GM21717 (cell line): ENCODE measurements around the gene FOXA1.

Experiments
- ATAC-seq: cut with Tn5 transposase; IDR thresholded peaks from one replicate; pipeline ENCODE4 v1.9.1; 2021; ENCODE audit warnings: mild to moderate bottlenecking, moderate library complexity; ENCODE audit not compliant: unreplicated experiment

The FOXA1 gene

DNA sequence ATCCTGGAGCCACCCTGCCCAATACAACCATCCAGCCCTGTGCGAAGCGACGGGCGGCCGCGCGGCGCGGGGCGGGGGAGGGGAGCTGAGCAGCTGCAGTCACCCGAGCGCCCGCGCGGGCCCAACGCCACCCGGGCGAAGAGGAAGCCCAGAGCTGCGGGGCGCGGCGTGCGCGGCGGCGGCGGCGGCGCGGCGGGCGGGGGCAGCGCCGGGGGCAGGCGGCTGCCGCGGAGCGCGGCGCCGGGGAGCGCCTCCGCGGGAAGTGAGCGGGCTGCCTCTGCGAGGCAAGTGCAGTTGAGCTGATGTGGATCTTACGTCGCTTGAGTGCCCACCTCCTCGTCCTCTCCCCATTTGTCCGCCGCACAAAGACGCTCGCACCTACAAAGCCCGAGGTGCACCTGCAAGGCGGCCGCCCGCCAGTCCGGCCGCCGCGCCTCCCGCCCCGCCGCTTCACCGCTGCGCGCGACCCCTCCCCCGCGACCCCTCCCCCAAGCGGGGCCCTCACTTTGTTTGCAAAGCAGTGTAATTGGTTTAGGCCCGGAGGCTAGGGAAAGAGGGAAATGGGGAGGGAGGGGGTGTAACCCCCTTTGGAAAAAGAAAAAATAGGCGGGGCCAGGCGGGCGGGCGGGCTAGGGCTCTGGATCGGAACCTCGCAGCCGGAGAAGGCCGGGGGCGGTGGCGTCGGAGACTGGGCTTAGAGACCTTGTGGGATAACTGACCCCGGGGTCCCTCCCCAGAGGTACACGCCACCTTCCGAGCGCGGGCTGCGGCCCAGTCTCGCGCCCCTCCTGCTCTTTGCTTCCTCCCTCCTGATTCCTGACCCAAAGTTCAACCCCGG lies at the start of gene FOXA1, which contains the start of gene TTC6:
Gene FOXA1 (minus strand): TSS at position 279 of the 838 bp plus-strand sequence. CDS start 277 bp downstream, at position 2.
Gene TTC6 (plus strand): TSS at position 659 of the 838 bp plus-strand sequence. CDS start 26,436 bp downstream, outside the sequence.
- ATAC-seq = no peak

DNA sequence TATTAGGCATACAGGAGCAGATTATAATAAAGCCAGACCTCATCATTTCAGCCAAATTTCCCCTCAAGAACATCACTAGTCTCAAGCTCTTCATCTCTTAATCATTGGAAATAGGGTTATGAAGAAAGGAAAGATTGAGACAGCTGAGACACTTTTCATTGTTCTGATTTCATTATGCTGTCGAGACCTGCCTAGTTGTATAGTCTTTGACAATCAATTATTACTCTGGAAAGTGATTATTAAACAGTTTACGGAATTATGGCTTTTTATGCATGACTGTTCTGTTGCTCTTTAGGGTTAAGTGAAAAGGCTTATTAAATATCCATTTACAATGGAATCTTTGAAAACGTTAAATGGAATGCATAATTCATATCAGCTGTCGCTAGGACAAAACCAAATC lies 48.7 kb upstream of the FOXA1 start:
- ATAC-seq = no peak

DNA sequence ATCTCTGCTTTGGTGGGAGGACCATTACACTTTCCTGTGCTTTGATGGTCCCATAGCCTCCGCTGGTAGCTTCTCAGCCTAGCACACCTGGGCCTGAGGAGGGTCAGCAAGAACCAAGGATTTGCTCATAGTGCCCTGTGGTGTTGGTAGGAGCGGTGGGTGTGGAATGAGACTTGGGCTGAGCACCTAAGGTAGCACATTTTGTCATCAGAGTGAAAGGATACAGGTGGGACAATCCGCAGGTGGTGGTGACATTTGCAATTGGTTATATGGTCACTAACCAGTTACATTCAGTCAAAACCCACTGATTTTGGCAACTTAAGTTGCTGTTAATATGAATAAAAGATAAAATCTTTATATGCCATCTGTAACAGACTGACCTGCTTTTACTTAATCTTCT lies 47.1 kb upstream of the FOXA1 start:
- no peak for ATAC-seq

DNA sequence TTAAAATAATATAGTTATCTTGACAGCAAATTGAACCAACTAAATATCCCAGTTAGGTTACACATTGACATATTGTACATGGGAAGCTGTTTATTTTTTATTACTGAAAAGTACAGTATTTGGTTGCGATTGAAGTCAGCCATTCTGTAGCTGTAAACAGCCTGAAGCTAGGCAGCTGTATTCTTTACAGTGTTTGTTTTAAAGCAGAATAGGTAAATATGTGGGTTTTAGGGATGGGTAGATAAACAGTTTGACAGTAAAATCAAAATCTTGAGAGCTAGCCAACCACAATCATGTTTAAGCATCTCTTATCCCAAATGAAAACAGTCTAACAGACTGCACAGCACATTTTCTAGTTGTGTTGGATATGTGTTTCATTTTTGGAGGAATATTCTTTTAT lies 46.1 kb upstream of the FOXA1 start:
- no peak for ATAC-seq

DNA sequence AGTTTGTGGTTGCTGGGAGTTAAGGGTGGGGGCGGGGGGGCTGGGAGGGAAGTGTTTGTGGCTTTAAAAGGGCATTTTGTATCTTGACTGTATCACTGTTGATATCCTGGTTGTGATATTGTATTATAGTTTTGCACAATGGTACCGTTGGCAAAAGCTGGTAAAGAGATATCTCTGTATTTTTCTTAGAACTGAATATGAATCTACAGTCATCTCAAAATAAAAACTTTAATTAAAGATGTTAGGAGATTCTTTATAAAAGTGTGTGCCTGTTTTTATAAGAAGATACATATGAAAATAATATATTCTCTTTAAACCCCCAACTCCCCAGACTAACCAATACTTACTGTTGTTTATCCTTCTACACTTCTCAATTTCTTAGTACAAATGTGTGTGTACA lies 43.5 kb upstream of the FOXA1 start:
- no peak for ATAC-seq

DNA sequence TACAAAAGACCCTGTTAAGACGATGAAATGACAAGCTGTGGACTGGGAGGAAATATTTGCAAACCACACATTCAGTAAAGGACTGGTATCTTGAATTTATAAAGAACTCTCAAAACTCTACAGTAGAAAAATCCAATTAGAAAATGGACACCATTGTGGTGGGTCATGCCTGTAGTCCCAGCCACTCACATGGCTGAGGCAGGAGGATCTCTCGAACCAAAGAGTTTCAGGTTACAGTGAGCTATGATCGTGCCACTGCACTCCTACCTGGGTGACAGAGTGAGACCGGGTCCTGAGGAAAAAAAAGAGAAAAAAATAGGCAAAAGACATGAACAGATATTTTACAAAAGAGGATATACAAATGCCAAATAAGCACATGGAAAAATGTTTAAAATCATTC lies 42.3 kb upstream of the FOXA1 start:
- ATAC-seq = no peak

DNA sequence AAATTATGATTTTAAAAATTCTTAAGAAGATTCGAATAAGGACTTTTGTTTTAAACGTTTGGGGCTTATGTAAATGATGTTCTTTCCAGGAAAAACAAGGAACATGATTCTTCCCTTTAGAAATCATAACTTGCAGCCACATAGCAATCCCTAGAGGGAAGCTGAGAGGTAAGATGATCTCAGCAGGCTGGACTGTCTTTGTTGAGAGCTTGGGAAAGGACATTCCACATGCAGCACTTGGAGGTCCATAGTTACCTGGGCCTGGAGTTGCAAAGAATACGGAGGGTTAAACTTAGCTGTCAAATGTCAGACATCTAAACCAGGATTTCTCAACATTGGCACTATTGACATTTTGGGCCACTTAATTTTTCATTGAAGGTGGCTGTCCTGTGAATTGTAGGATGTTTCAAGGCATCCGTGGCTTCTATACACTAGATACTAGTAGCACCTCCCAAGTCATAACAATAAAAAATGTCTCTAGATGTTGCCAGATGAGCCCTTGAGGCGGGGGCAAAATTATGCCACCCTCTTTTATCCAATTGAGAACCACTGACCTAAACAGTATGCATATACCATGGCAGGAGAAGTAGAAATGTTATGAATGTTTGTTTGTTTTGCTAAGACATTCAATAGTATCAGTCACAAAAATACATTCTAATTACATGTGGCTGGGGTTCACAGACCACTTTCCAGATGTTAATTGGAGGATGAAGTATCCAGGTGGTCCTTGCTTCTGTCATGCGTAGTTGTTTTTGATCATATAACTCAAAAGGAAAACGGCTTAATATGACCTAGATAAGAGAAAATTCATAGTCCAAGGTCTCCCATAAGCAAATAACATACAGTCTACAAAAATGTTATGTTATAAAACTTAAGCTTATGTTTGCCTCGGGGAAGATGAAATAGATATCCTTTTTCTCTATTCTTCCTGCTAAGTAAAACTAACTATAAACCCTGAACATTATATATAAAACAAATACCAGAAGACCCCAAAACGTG lies 30.8 kb upstream of the FOXA1 start:
- no peak for ATAC-seq

DNA sequence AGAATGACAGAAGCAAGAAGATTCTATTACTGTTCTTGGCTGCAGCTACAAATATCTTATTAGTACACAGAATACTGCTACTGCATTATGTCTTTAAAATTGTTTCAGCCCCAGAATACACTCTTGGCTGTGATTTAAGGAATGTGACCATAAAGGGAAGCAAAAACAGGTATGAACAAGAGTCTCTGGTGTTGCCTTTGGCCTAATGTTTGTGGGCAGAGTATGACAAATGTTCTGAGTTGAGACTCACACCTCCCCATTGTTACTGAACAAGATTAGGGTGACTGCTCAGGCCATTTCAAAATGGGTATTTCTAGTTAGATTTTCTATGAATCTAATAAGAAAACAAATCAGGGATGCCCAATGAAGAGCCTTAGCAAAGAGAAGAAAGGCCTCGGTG lies 28.9 kb upstream of the FOXA1 start:
- no peak for ATAC-seq

DNA sequence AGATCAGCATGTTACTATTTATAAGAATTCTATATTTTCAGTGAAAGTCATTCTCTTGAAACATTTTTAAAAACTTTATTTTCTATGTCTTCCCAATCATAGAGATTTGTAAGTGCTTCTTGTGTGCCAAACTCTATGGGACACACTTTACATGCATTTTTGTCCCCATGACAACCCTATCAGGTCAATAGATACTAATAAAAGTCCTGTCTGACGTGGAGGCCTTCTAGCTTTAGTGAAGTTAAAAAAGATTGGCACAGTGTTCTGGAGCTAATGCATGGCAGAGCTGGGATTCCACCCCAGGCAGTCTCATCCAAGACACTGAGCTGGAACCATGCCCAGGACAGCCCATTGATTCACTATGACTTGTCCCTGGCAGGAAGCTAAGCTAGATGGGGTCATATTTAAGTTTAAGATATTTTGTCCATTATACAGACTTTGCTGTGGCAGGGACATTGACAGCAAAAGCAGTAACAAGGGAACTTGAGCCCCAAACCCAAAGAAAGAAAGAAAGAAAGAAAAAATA lies 28.4 kb upstream of the FOXA1 start:
- no peak for ATAC-seq

DNA sequence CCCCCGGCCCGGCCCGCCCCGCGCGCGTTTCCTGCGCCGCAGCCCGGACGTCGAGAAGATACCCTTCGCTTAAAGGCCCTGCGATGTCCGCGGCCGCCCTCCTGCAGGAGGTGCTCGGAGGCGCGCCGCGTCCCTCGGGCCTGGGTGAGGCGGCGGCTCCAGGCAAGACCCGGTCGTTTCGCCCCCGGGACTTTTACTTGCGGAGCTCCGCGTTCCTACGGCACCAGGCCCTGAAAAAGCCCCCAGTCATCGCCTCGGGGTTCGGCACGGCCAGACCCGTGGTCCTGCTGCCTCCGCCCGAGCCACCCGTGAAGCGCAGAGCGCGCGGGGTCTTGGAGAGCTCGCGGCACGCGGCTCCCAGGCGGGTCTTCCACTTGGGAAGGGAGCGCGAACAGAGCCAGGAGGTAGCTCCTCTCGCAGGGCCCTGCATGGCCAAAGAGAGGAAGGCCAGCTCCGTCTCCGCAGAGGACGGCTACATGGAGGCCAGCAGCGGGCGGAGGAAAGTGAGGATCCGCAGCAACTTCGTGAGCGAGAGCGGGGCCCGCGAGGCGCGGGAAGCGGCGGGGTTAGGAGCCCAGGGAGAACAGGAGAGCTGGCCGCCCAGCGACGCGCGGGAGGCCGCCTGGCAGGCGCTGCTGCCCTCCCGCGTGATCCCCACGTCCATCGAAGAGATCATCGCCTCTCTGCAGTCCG lies 27.3 kb upstream of the FOXA1 start:
- no peak for ATAC-seq

DNA sequence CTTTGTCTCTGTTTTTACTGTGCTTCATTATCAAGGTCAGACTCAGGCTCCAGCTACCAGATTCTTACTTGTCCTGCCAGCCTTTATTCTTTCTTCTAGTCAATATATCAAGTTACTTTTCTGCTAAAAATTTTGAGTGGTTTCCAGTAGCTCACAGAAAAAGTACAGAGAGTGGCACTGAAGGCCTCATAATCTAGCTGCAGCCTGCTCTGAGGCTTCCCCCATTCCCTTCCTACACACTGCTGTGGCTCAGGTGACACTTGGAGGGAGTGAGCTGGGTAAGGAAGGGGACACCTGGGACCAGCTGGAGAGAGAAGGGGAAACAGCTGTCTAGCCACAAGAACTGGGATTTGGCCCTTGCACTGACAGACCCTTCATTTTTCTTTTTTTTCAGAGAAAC lies 25.8 kb upstream of the FOXA1 start:
- no peak for ATAC-seq

DNA sequence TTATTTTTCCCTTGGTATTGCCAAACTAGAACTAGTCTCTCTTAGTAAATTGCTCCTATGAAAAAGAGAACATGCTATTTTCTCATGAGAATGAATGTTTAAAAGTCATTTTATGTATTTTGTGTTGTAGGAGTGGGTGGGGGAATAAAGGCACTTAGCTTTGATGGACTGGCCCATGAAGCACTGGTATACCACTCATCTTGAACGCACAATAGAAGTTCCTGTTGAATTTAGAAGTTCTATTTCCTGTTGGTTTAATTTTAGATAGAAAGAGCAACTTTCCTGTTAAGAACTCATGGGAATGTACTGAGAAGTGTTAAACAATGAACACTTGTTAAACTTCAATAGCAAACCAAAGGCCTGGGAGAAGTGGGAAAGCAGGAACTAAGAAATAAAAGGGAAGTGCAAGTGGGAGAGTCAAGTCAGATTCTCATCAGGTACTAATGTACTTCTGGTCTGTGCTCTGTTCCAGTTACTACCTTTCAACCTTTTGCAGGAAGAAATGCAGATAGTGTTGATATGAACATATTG lies 23.5 kb upstream of the FOXA1 start:
- no peak for ATAC-seq

DNA sequence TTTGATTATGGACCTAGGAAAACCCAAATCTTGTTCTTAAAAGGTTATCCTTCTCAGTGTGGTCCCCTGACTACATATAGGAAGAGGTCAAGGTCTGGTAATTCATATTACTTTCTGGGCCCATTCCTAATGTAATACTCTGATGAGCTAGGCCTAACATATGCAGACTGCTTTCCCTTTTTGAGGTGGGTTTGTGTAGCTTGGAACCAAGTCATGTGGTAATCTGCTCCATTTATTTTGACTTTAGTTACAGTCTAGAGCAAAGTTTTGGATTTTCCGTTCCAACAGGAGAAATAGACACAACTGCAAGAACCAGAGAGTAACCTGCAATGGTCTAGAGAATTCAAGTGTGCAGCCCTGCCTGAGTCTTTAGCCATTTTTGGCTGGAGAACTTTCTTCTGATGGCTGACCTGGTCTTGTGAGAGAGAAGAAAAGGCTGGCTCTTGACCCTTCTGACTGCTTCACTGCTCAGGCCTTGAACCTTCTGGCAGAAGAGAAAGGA lies 22.9 kb upstream of the FOXA1 start:
- ATAC-seq = no peak

DNA sequence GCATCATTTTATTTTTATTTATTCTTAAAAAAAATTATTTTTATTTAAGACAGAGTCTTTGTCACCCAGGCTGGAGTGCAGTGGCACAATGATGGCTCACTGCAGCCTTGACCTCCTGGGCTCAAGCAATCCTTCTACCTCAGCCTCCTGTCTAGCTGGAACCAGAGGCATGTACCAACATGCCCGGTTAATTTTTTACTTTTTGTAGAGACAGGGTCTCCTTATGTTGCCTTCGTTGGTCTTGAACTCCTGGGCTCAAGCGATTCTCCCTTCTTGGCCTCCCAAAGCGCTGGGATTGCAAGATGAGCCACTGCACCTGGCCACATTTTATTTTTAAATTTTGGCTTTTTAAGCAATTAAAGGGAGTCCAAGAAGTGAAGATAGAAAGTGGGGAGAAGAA lies 21.8 kb upstream of the FOXA1 start:
- no peak for ATAC-seq

DNA sequence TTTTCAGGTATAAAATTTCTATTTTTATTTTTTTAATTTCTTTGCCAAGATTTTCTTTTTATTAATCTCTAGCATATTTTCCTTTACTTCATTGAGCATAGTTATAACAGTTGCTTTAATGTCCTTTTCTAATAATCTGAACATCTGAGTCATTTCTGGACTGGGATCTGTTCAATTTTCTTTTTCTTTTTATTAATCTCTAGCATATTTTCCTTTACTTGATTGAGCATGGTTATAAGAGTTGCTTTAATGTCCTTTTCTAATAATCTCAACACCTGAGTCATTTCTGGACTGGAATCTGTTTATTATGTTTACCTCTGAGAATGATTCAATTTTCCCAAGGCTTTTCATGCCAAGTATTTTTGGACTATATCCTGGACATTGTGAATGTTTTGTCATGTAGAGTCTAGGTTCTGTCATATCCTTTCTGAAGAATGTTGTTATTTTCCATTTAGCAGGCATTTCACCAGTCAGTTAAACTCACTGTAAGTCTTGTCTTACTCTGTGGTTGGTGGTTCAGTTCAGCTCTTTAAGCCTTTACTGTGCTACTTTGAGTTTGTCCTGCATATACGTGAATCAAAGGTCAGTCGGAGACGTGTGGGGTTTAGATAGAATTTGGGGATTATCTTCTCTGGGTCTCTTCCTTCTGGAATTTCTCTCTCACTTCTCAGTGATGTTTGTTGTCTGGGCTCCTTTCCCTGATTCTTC lies 20.7 kb upstream of the FOXA1 start:
- ATAC-seq = no peak

DNA sequence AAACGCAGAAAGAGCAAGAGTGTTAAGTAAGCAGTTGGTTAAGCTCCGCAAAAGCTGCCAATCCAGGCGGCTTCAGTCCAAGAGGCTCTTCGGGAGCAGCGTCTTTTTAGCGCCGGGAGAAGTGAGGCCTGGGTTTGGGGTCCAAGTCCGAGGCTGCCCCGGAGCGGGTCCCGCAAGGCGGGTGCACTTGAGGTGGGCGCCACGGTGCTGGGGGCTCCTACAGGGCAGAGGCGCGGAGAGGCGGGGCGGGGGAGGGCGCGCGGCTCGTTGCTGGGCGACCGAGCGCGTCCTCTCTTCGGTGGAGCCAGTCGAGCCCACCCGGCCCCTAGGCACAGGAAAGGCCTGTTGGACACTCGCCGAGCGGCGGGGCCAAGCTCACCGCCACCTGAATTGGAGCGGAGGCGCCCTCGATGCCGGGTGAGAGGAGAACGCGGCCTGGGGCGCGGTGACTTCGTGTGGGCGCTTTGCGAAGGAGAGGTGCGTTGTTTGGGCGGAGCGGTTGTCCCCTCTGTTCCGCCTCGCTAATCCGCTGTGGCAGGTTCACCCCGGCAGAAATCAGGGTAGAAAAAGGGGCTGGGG lies 16.0 kb upstream of the FOXA1 start:
- ATAC-seq = no peak

DNA sequence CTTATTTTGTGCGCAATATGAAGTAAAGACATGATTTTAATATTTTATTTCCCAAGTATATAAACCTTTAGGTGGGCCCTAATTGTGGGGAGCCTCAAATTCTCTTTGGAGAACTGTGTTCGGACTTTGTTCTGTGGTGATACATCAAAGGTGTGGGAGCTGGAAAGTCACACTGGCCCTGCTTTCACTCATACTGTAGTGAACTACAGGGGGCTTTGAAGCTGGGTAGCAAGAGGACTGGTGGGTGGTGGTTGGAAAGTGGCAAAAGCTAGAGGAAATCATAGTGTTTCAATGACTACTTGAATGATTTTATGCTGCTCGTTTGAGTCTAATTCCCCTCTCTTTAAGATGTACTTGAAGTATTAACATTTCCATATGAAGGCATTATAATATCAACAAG lies 13.6 kb upstream of the FOXA1 start:
- no peak for ATAC-seq

DNA sequence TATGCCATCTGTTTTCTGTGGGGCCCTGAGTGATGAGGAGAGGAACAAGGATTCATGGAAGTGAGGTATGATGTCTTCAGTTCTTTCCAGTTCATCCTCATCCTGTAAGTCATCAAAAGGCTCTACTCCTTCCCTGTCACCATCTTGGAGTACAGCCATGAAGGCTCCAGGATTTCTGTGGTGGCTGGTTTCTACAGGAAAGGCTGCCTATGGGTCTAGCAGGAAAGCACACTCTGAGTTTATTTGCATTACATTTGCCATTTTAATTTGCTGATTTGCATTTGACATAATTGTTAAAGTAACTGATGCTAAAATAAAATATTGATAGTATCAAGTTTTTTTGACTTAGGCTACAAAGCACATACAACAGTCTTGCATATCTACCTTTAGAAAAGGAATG lies 11.6 kb upstream of the FOXA1 start:
- ATAC-seq = no peak

DNA sequence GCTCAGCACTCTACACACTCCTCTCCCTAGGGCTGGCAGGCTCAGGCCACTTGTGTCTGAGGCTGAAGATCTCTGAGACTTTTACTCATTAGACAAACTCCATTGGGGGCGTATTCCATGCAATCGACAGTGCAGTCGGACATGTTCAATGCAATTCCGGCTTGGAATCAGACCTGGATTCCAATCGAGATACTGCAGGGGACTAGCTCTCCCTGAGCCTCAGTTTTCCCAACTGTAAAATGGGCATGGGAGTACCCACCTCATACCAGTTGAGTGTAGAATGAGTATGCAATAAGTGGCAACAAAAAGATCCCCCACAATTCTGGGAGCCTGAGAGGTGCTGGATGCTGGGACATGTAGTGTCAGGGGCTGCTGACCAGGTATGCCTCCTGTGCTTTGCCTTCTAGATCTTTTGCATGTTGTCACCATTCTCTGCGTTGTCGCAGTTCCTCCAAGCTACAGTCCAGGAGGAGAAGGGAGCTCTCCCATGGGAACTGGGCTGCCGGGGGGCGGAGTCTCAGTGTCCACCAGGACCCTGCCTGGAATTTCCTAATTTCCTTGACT lies 8.7 kb upstream of the FOXA1 start:
- ATAC-seq = no peak
